Measurements from ENCODE around the gene MBD3L5. TPM values are rescaled to one million over a fixed set of nuclear protein-coding genes. Genes with fewer than 3 reads are reported as not detected.

The MBD3L5 gene
- total RNA-seq, 1 experiment from 2014 or later: not detected

GRCh38 chr19:6997679-6998445, 32.5 kb upstream of the MBD3L5 start:
- Histone ChIP-seq H3K23me2 (ENCODE audit: insufficient read length, low read depth, low read length, poor library complexity, severe bottlenecking) (no peaks in the 10 kb centered on the region), H3K14ac (ENCODE audit: insufficient read depth, low read length) (no peak overlapping the region)

More at GRCh38 chr19:6997679-6998445, 32.5 kb upstream of the MBD3L5 start:
- Histone ChIP-seq H2BK5ac (ENCODE audit: insufficient read length, low read length) (no peak overlapping the region), H2BK120ac (ENCODE audit: low read depth, low read length, poor library complexity, severe bottlenecking) (no peak overlapping the region), H2BK20ac (ENCODE audit: low read depth, low read length, poor library complexity, severe bottlenecking) (no peak overlapping the region), H4K5ac (ENCODE audit: insufficient read length, low read depth, low read length) (no peak overlapping the region), H2BK12ac (ENCODE audit: insufficient read length, low read depth, low read length) (no peak overlapping the region), H3K23ac (ENCODE audit: insufficient read length, low read depth, low read length) (no peak overlapping the region), H4K20me1 (ENCODE audit: control insufficient read depth, insufficient read depth, insufficient read length) (no peaks in the 10 kb centered on the region), H3K4me2 (ENCODE audit: insufficient read depth, insufficient read length, low read length) (no peak overlapping the region), H3K79me1 (ENCODE audit: insufficient read depth, low read depth, low read length, poor library complexity, severe bottlenecking) (no peaks in the 10 kb centered on the region), H3K18ac (ENCODE audit: insufficient read length, low read depth, low read length) (no peak overlapping the region), H2AK5ac (ENCODE audit: insufficient read length, low read length) (no peak overlapping the region), H2AFZ (ENCODE audit: low read length) (no peak overlapping the region), H4K8ac (replicated peaks; ENCODE audit: insufficient read length, low read depth, low read length) (no peak overlapping the region), H3T11ph (ENCODE audit: low read length) (no peak overlapping the region), H2BK15ac (ENCODE audit: low read depth, low read length) (no peak overlapping the region), H4K91ac (ENCODE audit: insufficient read length, low read depth, low read length) (no peak overlapping the region), H3K9ac (ENCODE audit: extremely low read depth, insufficient read length, low read length) (no peak overlapping the region), H3K9me3 (ENCODE audit: control insufficient read depth, low read depth, low read length) (peaks cover 70% of the 10 kb centered on the region), H3K27me3 (ENCODE audit: insufficient read depth, low read length) (no peaks in the 10 kb centered on the region), H3K27ac (ENCODE audit: insufficient read length, low read depth, low read length) (no peak overlapping the region), H3K79me2 (ENCODE audit: insufficient read depth, low read length) (no peaks in the 10 kb centered on the region), H3K56ac (ENCODE audit: insufficient read length, low read depth, low read length) (no peak overlapping the region), H3K4me1 (ENCODE audit: insufficient read depth, low read length) (no peaks in the 10 kb centered on the region), H3K4ac (ENCODE audit: low read depth, low read length) (no peak overlapping the region)
- no peak for DNase-seq
- Mint-ChIP-seq H3K27ac (no peak overlapping the region), H3K36me3 (ENCODE audit: insufficient read depth in 1 of 3, low read depth in 3 of 3) (peaks cover 9 to 46% (median 13%) of the 10 kb centered on the region in 3 experiments; a peak in 5 of 7 replicates), H3K9me3 (peaks cover 84 to 90% of the 10 kb centered on the region in 2 experiments), H3K4me3 (no peak overlapping the region), H3K4me1 (no peaks in the 10 kb centered on the region), H3K27me3 (ENCODE audit: low read depth) (no peaks in the 10 kb centered on the region; the same call in 1 of the 2 replicates)
- no peak for TF ChIP-seq CTCF (conservative IDR thresholded peaks at IDR 0.05)
- no CpG with 5 or more reads among the region's 15 CpGs for WGBS (ENCODE audit: extremely low coverage, insufficient read length, low lambda C conversion rate)

Measured in H9 (cell line).